Panc1 (cell line): ENCODE measurements around the gene GAL3ST1. TPM values are rescaled to one million over a fixed set of nuclear protein-coding genes. Genes with fewer than 3 reads are reported as not detected.
"Not testable (repeated sequence)": the region's sequence is repeated elsewhere in the genome, so short reads cannot be mapped to it uniquely, and the experiment has no call there.

Experiments used
- ATAC-seq: fragments of 200-7000 bp; cut with Tn5 transposase; 2 replicates; pipeline ENCODE4 v1.9.1; 2020; ENCODE audit warnings: mild to moderate bottlenecking, moderate library complexity
- BruUV-seq: library from RNA; stranded (reverse); fragments of 400-500 nt; replicated peaks from 2 replicates; lab custom pipeline; 2021; lab: Mats Ljungman, UMichigan
- CTCF ChIA-PET: fragments of 300-600 bp; sonication (Branson Sonifier 250); formaldehyde crosslinking; loops from one replicate; lab custom pipeline; 2022; ENCODE audit warnings: antibody characterized with exemption; lab: Charles Lee
- POLR2A ChIA-PET: fragments of 300-600 bp; sonication (Branson Sonifier 250); formaldehyde crosslinking; loops from one replicate; lab custom pipeline; 2022; ENCODE audit warnings: antibody characterized with exemption; lab: Charles Lee
- DNase-seq: peaks from one replicate; pipeline ENCODE4 v3.0.0-alpha.2; 2010; ENCODE audit warnings: low read depth, low spot score
- H3K27ac ChIP-seq: 2 replicates; pipeline ENCODE4 v1.5.1; 2011; ENCODE audit warnings: mild to moderate bottlenecking, low read length, inconsistent platforms
- H3K27me3 ChIP-seq: fragments of 200-500 bp; sonication (Bioruptor generic); 2 replicates; pipeline ENCODE4 v1.6.0; 2014; ENCODE audit warnings: low read length, inconsistent platforms; ENCODE audit not compliant: control insufficient read depth, insufficient read depth
- H3K36me3 ChIP-seq: fragments of 200-500 bp; sonication (Bioruptor generic); 2 replicates; pipeline ENCODE4 v1.5.1; 2014; ENCODE audit warnings: inconsistent platforms, mild to moderate bottlenecking, low read length, moderate library complexity; ENCODE audit not compliant: control insufficient read depth, insufficient read depth
- H3K4me1 ChIP-seq: 2 replicates; pipeline ENCODE4 v1.5.1; 2011; ENCODE audit warnings: inconsistent platforms, mild to moderate bottlenecking, low read length, moderate library complexity; ENCODE audit not compliant: control insufficient read depth, insufficient read depth
- H3K4me3 ChIP-seq, 2 experiments: 2 replicates each; pipeline ENCODE4 v1.5.1; 2011 to 2012; ENCODE audit warnings: low read depth in 2 of 2, low read length in 2 of 2, mild to moderate bottlenecking in 2 of 2, inconsistent platforms in 1 of 2, moderate library complexity in 1 of 2
- H3K9me3 ChIP-seq: fragments of 200-500 bp; sonication (Bioruptor generic); 2 replicates; pipeline ENCODE4 v1.5.1; 2014; ENCODE audit warnings: low read depth, mild to moderate bottlenecking, inconsistent platforms, low read length, moderate library complexity; ENCODE audit not compliant: control insufficient read depth, insufficient read depth
- CTCF ChIP-seq: fragments of 450-650 bp; IDR thresholded peaks from 2 replicates; pipeline ENCODE4 v1.5.1; 2017; ENCODE audit warnings: mild to moderate bottlenecking
- POLR2AphosphoS5 ChIP-seq: IDR thresholded peaks from 2 replicates; pipeline ENCODE4 v1.6.1; 2012; ENCODE audit warnings: mild to moderate bottlenecking, low read depth, low read length, moderate library complexity
- REST ChIP-seq, 2 experiments: IDR thresholded peaks; 2 replicates each; pipeline ENCODE4 v1.6.1; 2011 to 2012; ENCODE audit warnings: low read depth in 2 of 2, control low read depth in 1 of 2, low read length in 1 of 2, mild to moderate bottlenecking in 1 of 2, moderate library complexity in 1 of 2; ENCODE audit not compliant: insufficient read depth in 1 of 2
- SIN3A ChIP-seq: IDR thresholded peaks from 2 replicates; pipeline ENCODE4 v1.6.1; 2012; ENCODE audit warnings: low read depth, mild to moderate bottlenecking, low read length, moderate library complexity, borderline replicate concordance; ENCODE audit not compliant: insufficient read depth
- in situ Hi-C: cut with HindIII; loops from 2 replicates; pipeline ENCODE4 v1.10.0; 2016; ENCODE audit warnings: low sequenced_read_pairs, low pct_unique_long_range_greater_than_20kb
- intact Hi-C: fragments of 100-400 bp; cut with micrococcal nuclease; formaldehyde crosslinking; loops from one replicate; pipeline ENCODE4 v1.10.0; 2022; ENCODE audit not compliant: unreplicated experiment
- total RNA-seq: library from RNA; stranded (reverse); gene quantifications from one replicate; pipeline ENCODE4 v1.2.1, GENCODE V29; 2021; ENCODE audit not compliant: unreplicated experiment

The GAL3ST1 gene
- total RNA-seq, 1 experiment from 2014 or later = 1.1 TPM

- Histone ChIP-seq H3K27me3 (no peaks in the 10 kb centered on the region), H3K27ac (no peak overlapping the region), H3K4me3 (no peak overlapping the region), H3K4me1 (no peaks in the 10 kb centered on the region), H3K36me3 (no peaks in the 10 kb centered on the region), H3K9me3 (no peaks in the 10 kb centered on the region)
- BruUV-seq = no TSS peak
- DNase-seq (no peak), ATAC-seq (no peak)
- POLR2A ChIA-PET = no interaction called here
- in situ Hi-C loops = no loop called here
- TF ChIP-seq POLR2AphosphoS5 (no peak), CTCF (no peak), SIN3A (no peak)
- intact Hi-C loops = no loop called here
- CTCF ChIA-PET = no interaction called here
These were observed 31.7 kb downstream of the GAL3ST1 start for GRCh38 chr22:30542811-30543188.

- ChIA-PET CTCF (no interaction called here), POLR2A (no interaction called here)
- Histone ChIP-seq H3K36me3 (no peaks in the 10 kb centered on the region), H3K27me3 (no peaks in the 10 kb centered on the region), H3K27ac (no peak overlapping the region), H3K4me1 (no peaks in the 10 kb centered on the region), H3K9me3 (no peaks in the 10 kb centered on the region), H3K4me3 (no peak overlapping the region)
- TF ChIP-seq REST (IDR thresholded peaks at IDR 0.05; ENCODE audit: insufficient read depth in 1 of 2, low read depth in 2 of 2, low read length in 1 of 2) = no peak
- TF ChIP-seq SIN3A = no peak
- no peak for TF ChIP-seq POLR2AphosphoS5
- DNase-seq = no peak
- intact Hi-C loops (no loop called here), in situ Hi-C loops (no loop called here)
- ATAC-seq = no peak
- no TSS peak for BruUV-seq
These were observed 32.3 kb downstream of the GAL3ST1 start for GRCh38 chr22:30541961-30542810.

- POLR2A ChIA-PET, H3K4me3 ChIP-seq, H3K36me3 ChIP-seq, DNase-seq, H3K27me3 ChIP-seq, intact Hi-C loops, in situ Hi-C loops, ATAC-seq, CTCF ChIA-PET, BruUV-seq, H3K4me1 ChIP-seq, H3K9me3 ChIP-seq, H3K27ac ChIP-seq: not testable (repeated sequence)
These were observed 33.0 kb downstream of the GAL3ST1 start for GRCh38 chr22:30541511-30541910.
